NK-92 treated with Interleukin-12 subunit alpha and Interleukin-12 subunit beta, amount 100 ng/mL, for 24 hours (cell line): ENCODE results near the gene GAPDHS.

Experiments
- DNase-seq: peaks from one replicate; lab custom pipeline; 2025; lab: John Stamatoyannopoulos, UW

The GAPDHS gene

GRCh38 chr19:35539850-35540249, 6.6 kb downstream of the GAPDHS start:
- no peak for DNase-seq

- DNase-seq: no peak
Observed at GRCh38 chr19:35540356-35540927, 7.2 kb downstream of the GAPDHS start.

GRCh38 chr19:35542209-35542608, 9.0 kb downstream of the GAPDHS start:
- DNase-seq: no peak

- no peak for DNase-seq
Observed at GRCh38 chr19:35543280-35544109, 10.2 kb downstream of the GAPDHS start.

- no peak for DNase-seq
Observed at GRCh38 chr19:35544110-35544802, 11.0 kb downstream of the GAPDHS start.

GRCh38 chr19:35545001-35545854, 12.0 kb downstream of the GAPDHS start, which contains the start of gene TMEM147:
TMEM147 (plus strand) TSS chr19:35545626; CDS start chr19:35545740, 114 bp downstream.
- peak; percentile 86 for DNase-seq

GRCh38 chr19:35545855-35546381, 12.7 kb downstream of the GAPDHS start:
- DNase-seq: peak; percentile 57

GRCh38 chr19:35546532-35546931, 13.3 kb downstream of the GAPDHS start:
- no peak for DNase-seq

GRCh38 chr19:35549174-35549788, 16.0 kb downstream of the GAPDHS start:
- DNase-seq: peak; percentile 19

- DNase-seq: no peak
Observed at GRCh38 chr19:35549879-35550523, 16.7 kb downstream of the GAPDHS start.

- no peak for DNase-seq
Observed at GRCh38 chr19:35551091-35551810, 18.0 kb downstream of the GAPDHS start.

GRCh38 chr19:35552534-35553384, 19.5 kb downstream of the GAPDHS start:
- DNase-seq: no peak

- DNase-seq: no peak
Observed at GRCh38 chr19:35553385-35554000, 20.2 kb downstream of the GAPDHS start.

GRCh38 chr19:35554076-35554475, 20.8 kb downstream of the GAPDHS start:
- DNase-seq: no peak

GRCh38 chr19:35555301-35556005, 22.2 kb downstream of the GAPDHS start:
- no peak for DNase-seq

GRCh38 chr19:35556025-35556590, 22.9 kb downstream of the GAPDHS start:
- no peak for DNase-seq

- no peak for DNase-seq
Observed at GRCh38 chr19:35556846-35557538, 23.7 kb downstream of the GAPDHS start.
